ENCODE data around the gene TNNT2. TPM values are rescaled to one million over a fixed set of nuclear protein-coding genes. Genes with fewer than 3 reads are reported as not detected.

The TNNT2 gene
- total RNA-seq, 2 donors from 2014 or later, result 2.4 to 4.2 TPM

DNA sequence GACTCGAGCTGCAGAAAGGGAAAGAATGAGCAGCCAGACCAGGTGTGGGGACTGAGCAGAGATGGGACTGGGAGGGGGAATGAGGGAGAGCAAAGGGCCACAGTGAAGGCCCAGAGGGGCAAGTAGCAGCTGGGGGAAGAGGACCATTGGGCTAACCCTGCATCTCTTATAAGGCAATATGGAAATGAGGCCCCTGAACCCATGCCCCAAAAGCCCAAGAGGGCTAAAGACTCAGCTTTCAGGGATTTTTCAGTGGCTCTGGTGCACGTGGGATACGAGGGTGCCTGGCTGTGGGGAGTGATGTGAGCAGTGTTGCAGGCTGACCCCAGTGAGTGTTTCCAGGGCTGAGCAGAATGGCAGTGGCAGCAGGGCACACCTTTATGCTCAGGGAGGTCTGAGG lies 44.5 kb upstream of the TNNT2 start:
- Histone ChIP-seq H3K27ac (no peak overlapping the region), H3K4me1 (no peaks in the 10 kb centered on the region), H3K4me3 (no peak overlapping the region), H3K9me3 (no peaks in the 10 kb centered on the region), H3K36me3 (no peaks in the 10 kb centered on the region), H3K27me3 (no peaks in the 10 kb centered on the region), H3K9ac (ENCODE audit: low read depth in 2 of 2, low read length in 2 of 2) (no peak overlapping the region)
- TF ChIP-seq, protein P1, sequence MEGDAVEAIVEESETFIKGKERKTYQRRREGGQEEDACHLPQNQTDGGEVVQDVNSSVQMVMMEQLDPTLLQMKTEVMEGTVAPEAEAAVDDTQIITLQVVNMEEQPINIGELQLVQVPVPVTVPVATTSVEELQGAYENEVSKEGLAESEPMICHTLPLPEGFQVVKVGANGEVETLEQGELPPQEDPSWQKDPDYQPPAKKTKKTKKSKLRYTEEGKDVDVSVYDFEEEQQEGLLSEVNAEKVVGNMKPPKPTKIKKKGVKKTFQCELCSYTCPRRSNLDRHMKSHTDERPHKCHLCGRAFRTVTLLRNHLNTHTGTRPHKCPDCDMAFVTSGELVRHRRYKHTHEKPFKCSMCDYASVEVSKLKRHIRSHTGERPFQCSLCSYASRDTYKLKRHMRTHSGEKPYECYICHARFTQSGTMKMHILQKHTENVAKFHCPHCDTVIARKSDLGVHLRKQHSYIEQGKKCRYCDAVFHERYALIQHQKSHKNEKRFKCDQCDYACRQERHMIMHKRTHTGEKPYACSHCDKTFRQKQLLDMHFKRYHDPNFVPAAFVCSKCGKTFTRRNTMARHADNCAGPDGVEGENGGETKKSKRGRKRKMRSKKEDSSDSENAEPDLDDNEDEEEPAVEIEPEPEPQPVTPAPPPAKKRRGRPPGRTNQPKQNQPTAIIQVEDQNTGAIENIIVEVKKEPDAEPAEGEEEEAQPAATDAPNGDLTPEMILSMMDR (IDR thresholded peaks at IDR 0.05), result no peak
- no peak for DNase-seq
- intact Hi-C loops (cut with DNase I), result no loop called here

DNA sequence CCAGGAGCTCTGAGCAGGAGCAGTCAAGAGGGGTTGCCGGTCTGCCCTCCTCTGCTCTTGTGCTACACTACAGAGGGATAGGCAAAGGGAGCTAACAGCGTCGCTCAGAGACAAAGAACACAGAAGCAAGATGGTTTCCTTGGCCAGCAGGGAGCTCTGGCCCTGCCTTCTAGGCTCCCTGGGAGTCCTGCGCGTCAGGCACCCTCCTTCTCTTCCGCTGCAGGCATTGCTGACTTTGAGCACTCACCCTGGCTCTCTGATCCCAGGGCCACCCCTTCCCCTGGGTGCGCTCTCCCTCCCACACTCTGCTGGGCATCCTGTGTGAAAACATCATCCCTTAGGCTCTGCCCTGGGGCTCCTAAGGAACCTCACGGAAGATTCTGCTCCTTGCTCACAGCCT lies 43.6 kb upstream of the TNNT2 start:
- H3K4me1 ChIP-seq, result no peaks in the 10 kb centered on the region
- H3K27ac ChIP-seq, result no peak overlapping the region
- H3K9ac ChIP-seq (ENCODE audit: low read depth in 2 of 2, low read length in 2 of 2), result no peak overlapping the region
- intact Hi-C loops (cut with DNase I), result no loop called here
- no peak overlapping the region for H3K4me3 ChIP-seq
- TF ChIP-seq, protein P1 (IDR thresholded peaks at IDR 0.05), result no peak
- no peak for DNase-seq
- no peaks in the 10 kb centered on the region for H3K27me3 ChIP-seq
- H3K36me3 ChIP-seq, result no peaks in the 10 kb centered on the region
- no peaks in the 10 kb centered on the region for H3K9me3 ChIP-seq

DNA sequence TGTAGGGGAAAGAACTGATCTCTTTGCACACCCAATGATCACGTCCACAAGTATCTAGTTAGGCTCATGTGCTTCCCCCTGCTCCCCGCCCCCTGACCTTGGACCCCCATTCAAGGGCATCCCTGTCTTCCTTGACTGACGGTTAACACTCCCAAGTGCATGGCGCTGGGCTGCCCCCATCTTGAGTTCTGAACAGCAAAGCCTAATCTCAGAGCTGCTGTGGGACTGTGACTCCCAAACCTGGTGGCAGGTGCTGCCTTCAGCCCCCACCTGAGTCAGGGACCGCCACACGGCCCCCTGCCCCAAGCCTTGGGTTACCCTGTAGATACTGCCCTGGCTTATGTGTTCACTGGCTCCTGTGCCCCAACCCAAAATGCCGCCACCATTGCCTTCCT lies 43.1 kb upstream of the TNNT2 start:
- H3K9me3 ChIP-seq, result no peaks in the 10 kb centered on the region
- no peaks in the 10 kb centered on the region for H3K36me3 ChIP-seq
- TF ChIP-seq, protein P1 (IDR thresholded peaks at IDR 0.05), result no peak
- no peak overlapping the region for H3K4me3 ChIP-seq
- no peak overlapping the region for H3K9ac ChIP-seq (ENCODE audit: low read depth in 2 of 2, low read length in 2 of 2)
- no peaks in the 10 kb centered on the region for H3K4me1 ChIP-seq
- intact Hi-C loops (cut with DNase I), result no loop called here
- no peak overlapping the region for H3K27ac ChIP-seq
- DNase-seq, result no peak
- H3K27me3 ChIP-seq, result no peaks in the 10 kb centered on the region

DNA sequence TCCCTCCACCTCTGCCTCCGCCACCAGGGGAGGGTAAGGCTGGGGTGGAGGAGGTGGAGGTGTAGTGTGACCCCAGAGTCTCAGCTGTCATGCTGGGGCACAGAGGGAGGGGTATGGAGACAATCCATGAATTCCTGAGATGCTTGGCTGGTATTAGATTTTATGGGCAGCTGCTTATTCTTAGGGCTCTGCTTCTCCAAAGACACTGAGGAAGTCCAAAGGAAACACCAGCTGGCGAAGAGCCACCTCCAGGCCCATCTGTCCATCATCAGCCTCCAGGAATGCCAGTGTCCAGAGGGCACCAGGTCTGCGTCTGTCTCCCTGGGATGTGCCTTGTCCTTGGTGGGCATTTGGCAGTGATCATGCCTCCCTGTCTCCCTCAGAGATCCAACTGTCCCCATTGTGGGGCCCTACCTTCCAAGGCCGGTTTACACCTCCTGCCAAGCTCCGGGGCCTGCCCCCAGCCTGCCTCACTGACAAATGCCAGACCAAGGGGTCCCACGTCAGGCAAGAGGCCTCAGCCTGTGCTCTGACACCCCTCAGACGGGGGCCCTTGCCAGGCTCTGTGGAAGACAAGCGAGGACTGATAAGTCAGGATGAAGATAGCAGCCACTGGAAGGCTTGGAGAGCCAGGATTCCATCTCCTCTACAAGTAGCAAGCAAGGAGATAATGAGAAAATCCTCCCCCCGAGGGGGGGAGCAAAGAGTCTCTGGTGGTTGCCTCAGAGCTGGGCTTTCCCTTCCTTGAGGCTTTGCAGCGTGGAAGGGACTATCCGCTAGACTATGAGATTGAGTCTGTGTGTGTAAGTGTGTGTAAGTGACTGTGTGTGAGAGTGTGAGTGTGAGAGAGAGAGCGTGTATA lies 42.5 kb upstream of the TNNT2 start:
- no peaks in the 10 kb centered on the region for H3K27me3 ChIP-seq
- H3K9me3 ChIP-seq, result no peaks in the 10 kb centered on the region
- H3K9ac ChIP-seq (ENCODE audit: low read depth in 2 of 2, low read length in 2 of 2), result no peak overlapping the region
- H3K27ac ChIP-seq, result no peak overlapping the region
- TF ChIP-seq, protein P1 (IDR thresholded peaks at IDR 0.05), result no peak
- H3K4me1 ChIP-seq, result no peaks in the 10 kb centered on the region
- intact Hi-C loops (cut with DNase I), result loop anchor here (5.0 kb wide), 1 partner anchor 43 kb away; the partner anchor contains the start of gene TNNT2
- no peak overlapping the region for H3K4me3 ChIP-seq
- no peak for DNase-seq
- H3K36me3 ChIP-seq, result no peaks in the 10 kb centered on the region

DNA sequence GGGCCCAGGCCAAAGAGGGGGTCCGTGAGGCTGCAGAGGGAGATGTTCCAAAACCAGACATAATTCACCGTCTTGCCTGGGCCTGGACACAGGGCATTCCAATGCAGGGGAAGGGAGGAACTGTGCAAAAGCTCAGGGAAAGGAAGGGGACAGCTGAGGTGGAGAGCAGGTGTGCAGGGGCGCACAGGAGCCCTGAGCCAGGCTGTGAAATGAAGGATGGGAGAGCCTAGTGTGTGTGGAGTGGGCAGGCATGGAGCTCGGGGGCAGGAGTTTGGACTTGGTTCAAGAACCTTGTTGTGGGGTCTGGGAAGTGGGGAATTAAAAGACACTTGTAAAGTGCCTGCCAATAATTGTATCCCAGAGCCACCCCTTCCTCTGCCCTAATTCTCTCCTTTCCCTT lies 41.8 kb upstream of the TNNT2 start:
- DNase-seq, result no peak
- Histone ChIP-seq H3K9ac (ENCODE audit: low read depth in 2 of 2, low read length in 2 of 2) (no peak overlapping the region), H3K4me3 (no peak overlapping the region), H3K36me3 (no peaks in the 10 kb centered on the region), H3K27ac (no peak overlapping the region), H3K4me1 (no peaks in the 10 kb centered on the region), H3K9me3 (no peaks in the 10 kb centered on the region), H3K27me3 (no peaks in the 10 kb centered on the region)
- TF ChIP-seq, protein P1 (IDR thresholded peaks at IDR 0.05), result no peak
- intact Hi-C loops (cut with DNase I), result loop anchor here (5.0 kb wide), 1 partner anchor 42 kb away; the partner anchor contains the start of gene TNNT2
